Prostate gland (tissue), 2 donors: ENCODE results near the gene DR1. TPM values are rescaled to one million over a fixed set of nuclear protein-coding genes. Genes with fewer than 3 reads are reported as not detected.
"Not testable (repeated sequence)": the region's sequence is repeated elsewhere in the genome, so short reads cannot be mapped to it uniquely, and the experiment has no call there.

Experiments
- DNase-seq: peaks from one replicate; pipeline ENCODE4 v3.0.0-alpha.2; 2019; ENCODE audit warnings: low spot score
- H3K27ac ChIP-seq, 2 donors: fragments of 200-600 bp; sonication (generic); 2 replicates each; pipeline ENCODE4 v1.5.1; 2017 to 2019
- H3K27me3 ChIP-seq: fragments of 200-600 bp; sonication (generic); replicated peaks from 2 replicates; pipeline ENCODE4 v1.5.1; 2019; ENCODE audit not compliant: insufficient read depth
- H3K36me3 ChIP-seq, 2 donors: fragments of 200-600 bp; sonication (generic); 1 replicate in 1 of 2; 2 replicates in 1 of 2; pipeline versions ENCODE4 v1.5.1 to v1.8.1; 2017 to 2019
- H3K4me1 ChIP-seq: fragments of 200-600 bp; sonication (generic); replicated peaks from 2 replicates; pipeline ENCODE4 v1.5.1; 2019
- H3K4me3 ChIP-seq, 2 donors: fragments of 200-600 bp; sonication (generic); 2 replicates each; pipeline ENCODE4 v1.5.1; 2017 to 2019
- H3K9me3 ChIP-seq: fragments of 200-600 bp; sonication (generic); 2 replicates; pipeline ENCODE4 v1.5.1; 2017
- POLR2A ChIP-seq: fragments of 450-650 bp; IDR thresholded peaks from one replicate; pipeline ENCODE4 v1.6.1; 2016; ENCODE audit warnings: antibody characterized with exemption, mild to moderate bottlenecking
- POLR2AphosphoS5 ChIP-seq: sonication (generic); formaldehyde crosslinking; IDR thresholded peaks from one replicate; pipeline ENCODE4 v1.6.1; 2017; ENCODE audit warnings: antibody characterized with exemption
- WGBS: methylation state at CpG from one replicate; pipeline ENCODE4 v1.1.5; 2018; 5-methylcytosine and 5-hydroxymethylcytosine counted together
- intact Hi-C: fragments of 100-400 bp; cut with DNase I; formaldehyde crosslinking; loops from one replicate; pipeline ENCODE4 v1.14.2; 2022
- total RNA-seq, 2 donors: library from RNA; depleted of rRNA; stranded (reverse); fragments of >200 nt; gene quantifications; one replicate each; pipeline ENCODE4 v1.1.0, GENCODE V29; 2016
- TF ChIP-seq, protein P1 (sequence below), 4 experiments: fragments of 200-600 bp in 2 of 4; fragments of 450-650 bp in 2 of 4; sonication (generic) in 2 of 4; IDR thresholded peaks; 1 replicate in 3 of 4; 2 replicates in 1 of 4; pipeline ENCODE4 v1.5.1; 2016 to 2019; ENCODE audit warnings: antibody characterized with exemption in 4 of 4, mild to moderate bottlenecking in 2 of 4, moderate library complexity in 2 of 4

Gene DR1
- total RNA-seq, 2 donors from 2014 or later: 49.0 to 53.6 TPM

DNA sequence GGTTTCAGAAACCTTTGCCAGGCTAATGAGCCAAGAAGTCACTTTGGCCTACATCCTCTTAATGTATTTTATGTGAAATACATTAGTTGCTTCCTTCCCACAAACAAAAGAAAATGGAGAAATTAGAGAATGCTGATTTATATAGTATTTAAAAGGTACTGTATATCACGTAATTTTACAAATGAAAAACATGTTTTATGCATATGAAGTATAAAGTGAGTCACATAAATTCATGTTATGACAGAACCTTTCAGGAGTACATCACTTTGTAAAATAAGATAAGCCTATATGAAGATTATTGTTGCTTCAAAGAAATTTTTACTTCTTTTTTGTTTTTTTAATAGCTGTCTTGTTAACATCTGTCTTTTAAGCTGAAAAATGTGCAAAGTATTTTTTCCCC is 4.6 kb downstream of the DR1 start:
- DNase-seq: no peak
- Histone ChIP-seq H3K4me1 (no peaks in the 10 kb centered on the region), H3K4me3 (no peak overlapping the region), H3K27me3 (no peaks in the 10 kb centered on the region), H3K27ac (no peak overlapping the region), H3K9me3 (no peaks in the 10 kb centered on the region), H3K36me3 (no peaks in the 10 kb centered on the region)
- WGBS: 95% methylated on average over 1 of the region's 1 CpG
- no peak for TF ChIP-seq POLR2A
- TF ChIP-seq, protein P1, sequence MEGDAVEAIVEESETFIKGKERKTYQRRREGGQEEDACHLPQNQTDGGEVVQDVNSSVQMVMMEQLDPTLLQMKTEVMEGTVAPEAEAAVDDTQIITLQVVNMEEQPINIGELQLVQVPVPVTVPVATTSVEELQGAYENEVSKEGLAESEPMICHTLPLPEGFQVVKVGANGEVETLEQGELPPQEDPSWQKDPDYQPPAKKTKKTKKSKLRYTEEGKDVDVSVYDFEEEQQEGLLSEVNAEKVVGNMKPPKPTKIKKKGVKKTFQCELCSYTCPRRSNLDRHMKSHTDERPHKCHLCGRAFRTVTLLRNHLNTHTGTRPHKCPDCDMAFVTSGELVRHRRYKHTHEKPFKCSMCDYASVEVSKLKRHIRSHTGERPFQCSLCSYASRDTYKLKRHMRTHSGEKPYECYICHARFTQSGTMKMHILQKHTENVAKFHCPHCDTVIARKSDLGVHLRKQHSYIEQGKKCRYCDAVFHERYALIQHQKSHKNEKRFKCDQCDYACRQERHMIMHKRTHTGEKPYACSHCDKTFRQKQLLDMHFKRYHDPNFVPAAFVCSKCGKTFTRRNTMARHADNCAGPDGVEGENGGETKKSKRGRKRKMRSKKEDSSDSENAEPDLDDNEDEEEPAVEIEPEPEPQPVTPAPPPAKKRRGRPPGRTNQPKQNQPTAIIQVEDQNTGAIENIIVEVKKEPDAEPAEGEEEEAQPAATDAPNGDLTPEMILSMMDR (IDR thresholded peaks at IDR 0.05): no peak
- no peak for TF ChIP-seq POLR2AphosphoS5
- intact Hi-C loops: no loop called here

DNA sequence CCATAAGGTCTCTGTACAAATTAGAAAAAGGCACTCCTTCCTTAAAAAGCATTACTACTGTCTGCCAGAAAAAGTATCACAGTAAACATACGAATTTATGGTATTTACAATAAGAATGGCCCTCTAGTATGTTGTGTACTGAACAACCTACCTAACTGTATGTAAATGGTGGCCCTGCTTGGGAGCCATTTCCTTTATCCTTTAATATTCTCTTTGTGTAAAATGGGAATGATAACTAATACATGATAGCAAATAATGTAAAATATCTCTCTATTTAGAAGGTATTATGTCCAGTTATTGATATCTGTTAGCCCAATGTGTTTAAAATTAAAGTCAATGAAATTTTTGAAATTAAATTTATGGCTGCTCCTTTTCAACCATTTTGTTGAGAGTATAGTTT is 5.2 kb downstream of the DR1 start:
- no peak for DNase-seq
- WGBS: 83% methylated on average over 1 of the region's 1 CpG
- Histone ChIP-seq H3K27ac (no peak overlapping the region), H3K36me3 (no peaks in the 10 kb centered on the region), H3K9me3 (no peaks in the 10 kb centered on the region), H3K4me1 (no peaks in the 10 kb centered on the region), H3K27me3 (no peaks in the 10 kb centered on the region), H3K4me3 (no peak overlapping the region)
- intact Hi-C loops: no loop called here
- TF ChIP-seq POLR2A (no peak), POLR2AphosphoS5 (no peak)
- TF ChIP-seq, protein P1 (IDR thresholded peaks at IDR 0.05): no peak

DNA sequence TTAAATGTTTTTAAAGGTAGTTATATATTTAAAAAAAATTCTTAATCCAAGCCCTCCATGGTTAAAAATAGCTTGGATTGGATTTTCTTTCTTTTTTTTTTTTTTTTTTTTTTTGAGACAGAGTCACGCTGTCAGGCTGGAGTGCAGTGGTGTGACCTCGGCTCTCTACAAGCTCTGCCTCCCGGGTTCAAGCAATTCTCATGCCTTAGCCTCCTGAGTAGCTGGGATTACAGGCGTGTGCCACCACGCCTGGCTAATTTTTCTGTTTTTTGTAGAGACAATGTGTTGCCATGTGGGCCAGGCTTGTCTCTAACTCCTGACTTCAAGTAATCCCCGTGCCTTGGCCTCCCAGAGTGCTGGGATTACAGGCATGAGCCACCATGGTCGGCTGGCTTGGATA is 5.6 kb downstream of the DR1 start:
- intact Hi-C loops, H3K27ac ChIP-seq, H3K4me1 ChIP-seq, H3K4me3 ChIP-seq, DNase-seq, H3K36me3 ChIP-seq, H3K9me3 ChIP-seq, H3K27me3 ChIP-seq: not testable (repeated sequence)
- 91% methylated on average over 7 of the region's 7 CpGs for WGBS

DNA sequence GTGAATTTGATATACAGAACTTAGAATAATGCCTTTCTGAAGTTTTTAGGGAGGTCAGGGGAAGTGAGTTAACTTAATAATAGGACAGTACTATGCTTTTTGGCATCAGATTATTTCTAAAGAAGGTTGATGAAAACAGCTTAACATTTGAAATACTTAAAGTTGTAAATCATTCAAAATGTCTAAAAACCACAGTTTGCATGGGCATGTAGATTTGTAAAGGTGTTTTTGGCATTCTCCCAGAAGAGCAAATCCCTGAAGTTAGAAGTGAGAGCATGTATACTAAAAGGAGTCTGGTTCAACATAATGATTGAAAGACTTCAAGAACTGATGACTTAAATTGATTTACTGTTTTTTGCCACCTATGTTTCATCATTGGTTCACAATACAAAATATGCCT is 6.7 kb downstream of the DR1 start:
- H3K27ac ChIP-seq: no peak overlapping the region
- H3K4me1 ChIP-seq: no peaks in the 10 kb centered on the region
- no peaks in the 10 kb centered on the region for H3K9me3 ChIP-seq
- no peak overlapping the region for H3K4me3 ChIP-seq
- intact Hi-C loops: no loop called here
- no peaks in the 10 kb centered on the region for H3K27me3 ChIP-seq
- TF ChIP-seq, protein P1 (IDR thresholded peaks at IDR 0.05): no peak
- TF ChIP-seq POLR2A (no peak), POLR2AphosphoS5 (no peak)
- H3K36me3 ChIP-seq: no peaks in the 10 kb centered on the region
- DNase-seq: no peak

DNA sequence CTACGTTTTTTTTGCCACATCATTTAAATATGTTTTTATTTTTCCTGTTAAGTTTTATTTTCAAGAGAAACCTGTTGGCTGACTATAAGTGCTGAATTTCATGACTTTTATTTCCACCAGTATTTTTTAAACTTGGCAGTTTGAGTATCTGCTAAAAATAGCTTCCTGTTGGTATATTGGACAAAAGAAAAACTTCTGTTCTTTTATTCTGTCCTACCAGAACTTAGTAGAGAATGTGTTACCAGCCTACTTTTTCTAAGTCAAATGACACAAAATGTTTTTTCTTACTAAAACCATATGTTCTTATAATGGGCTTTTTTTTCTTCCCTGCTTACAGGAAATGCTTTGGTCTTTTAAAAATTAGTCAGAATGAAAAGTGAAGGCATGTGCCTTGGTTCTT is 7.6 kb downstream of the DR1 start:
- no peak overlapping the region for H3K4me3 ChIP-seq
- 5% methylated on average over 1 of the region's 1 CpG for WGBS
- DNase-seq: no peak
- H3K9me3 ChIP-seq: no peaks in the 10 kb centered on the region
- intact Hi-C loops: no loop called here
- no peaks in the 10 kb centered on the region for H3K4me1 ChIP-seq
- no peaks in the 10 kb centered on the region for H3K36me3 ChIP-seq
- H3K27me3 ChIP-seq: no peaks in the 10 kb centered on the region
- no peak overlapping the region for H3K27ac ChIP-seq
- TF ChIP-seq POLR2AphosphoS5: no peak
- no peak for TF ChIP-seq POLR2A
- TF ChIP-seq, protein P1 (IDR thresholded peaks at IDR 0.05): no peak

DNA sequence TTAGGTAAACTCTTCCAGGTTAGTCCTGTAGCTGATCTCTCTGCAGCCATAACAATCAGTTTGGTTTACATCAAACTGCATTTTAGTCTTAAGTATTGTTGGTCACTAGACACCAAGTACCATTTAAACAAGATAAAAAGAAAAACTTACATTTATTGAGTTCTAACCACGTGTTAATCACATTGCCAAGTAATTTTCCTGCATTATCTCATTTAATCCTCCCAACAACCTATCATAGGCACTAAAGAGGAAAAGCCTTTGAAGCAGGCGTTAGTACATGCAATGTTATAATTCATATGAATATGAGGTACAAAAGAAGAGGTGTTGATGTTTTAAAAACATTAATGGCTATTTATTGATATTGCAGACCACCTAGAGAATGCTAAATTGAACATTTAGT is 9.0 kb downstream of the DR1 start:
- no peak overlapping the region for H3K4me3 ChIP-seq
- 88% methylated on average over 2 of the region's 2 CpGs for WGBS
- H3K4me1 ChIP-seq: no peaks in the 10 kb centered on the region
- H3K27me3 ChIP-seq: no peaks in the 10 kb centered on the region
- no peak for TF ChIP-seq POLR2AphosphoS5
- TF ChIP-seq POLR2A: no peak
- TF ChIP-seq, protein P1 (IDR thresholded peaks at IDR 0.05): no peak
- no peaks in the 10 kb centered on the region for H3K9me3 ChIP-seq
- no peak overlapping the region for H3K27ac ChIP-seq
- intact Hi-C loops: no loop called here
- no peak for DNase-seq
- H3K36me3 ChIP-seq: no peaks in the 10 kb centered on the region
